Thyroid gland (tissue), 4 donors: ENCODE data around the gene AKR1B15. TPM values are rescaled to one million over a fixed set of nuclear protein-coding genes. Genes with fewer than 3 reads are reported as not detected.

Experiments
- DNase-seq, 2 donors: peaks; one replicate each; pipeline ENCODE4 v3.0.0-alpha.2; 2019
- H3K27ac ChIP-seq, 3 donors: fragments of 200-600 bp; sonication (generic); 1 replicate in 2 of 3; 2 replicates in 1 of 3; pipeline ENCODE4 v1.5.1; 2016 to 2019; ENCODE audit warnings: mild to moderate bottlenecking in 1 of 3, moderate library complexity in 1 of 3
- H3K27me3 ChIP-seq: fragments of 200-600 bp; sonication (generic); one replicate; pipeline ENCODE4 v1.5.1; 2019
- H3K36me3 ChIP-seq, 2 donors: fragments of 200-600 bp; sonication (generic); one replicate each; pipeline ENCODE4 v1.5.1; 2016 to 2019
- H3K4me1 ChIP-seq, 2 donors: fragments of 200-600 bp; sonication (generic); one replicate each; pipeline ENCODE4 v1.5.1; 2017 to 2019
- H3K4me3 ChIP-seq, 3 donors: fragments of 200-600 bp; sonication (generic); replicated peaks in 1 of 3; 1 replicate in 2 of 3; 2 replicates in 1 of 3; pipeline ENCODE4 v1.5.1; 2016; ENCODE audit warnings: mild to moderate bottlenecking in 1 of 3
- H3K9me3 ChIP-seq: fragments of 200-600 bp; sonication (generic); one replicate; pipeline ENCODE4 v1.5.1; 2017
- POLR2A ChIP-seq, 2 donors: fragments of 450-650 bp; IDR thresholded peaks; one replicate each; pipeline ENCODE4 v1.6.1; 2017; ENCODE audit warnings: antibody characterized with exemption in 2 of 2, mild to moderate bottlenecking in 2 of 2, moderate library complexity in 1 of 2
- WGBS, 2 donors: methylation state at CpG; one replicate each; pipeline ENCODE4 v1.1.5; 2017; 5-methylcytosine and 5-hydroxymethylcytosine counted together
- intact Hi-C: fragments of 100-400 bp; cut with DNase I; formaldehyde crosslinking; loops from one replicate; pipeline ENCODE4 v1.15.1; 2023
- total RNA-seq, 4 donors: library from RNA; depleted of rRNA; stranded (reverse); fragments of >200 nt; gene quantifications; one replicate each; pipeline ENCODE4 v1.2.3, GENCODE V29; 2016
- TF ChIP-seq, protein P1 (sequence below), 6 experiments: fragments of 200-600 bp in 3 of 6; fragments of 450-650 bp in 3 of 6; sonication (generic) in 3 of 6; IDR thresholded peaks; one replicate each; pipeline ENCODE4 v1.5.1; 2016 to 2019; ENCODE audit warnings: antibody characterized with exemption in 6 of 6, mild to moderate bottlenecking in 2 of 6, inconsistent platforms in 1 of 6, moderate library complexity in 1 of 6

The AKR1B15 gene
- total RNA-seq, 4 donors from 2014 or later, result 0.56 to 1.2 TPM; not detected in 2

GRCh38 chr7:134574322-134574721 is 25.4 kb downstream of the AKR1B15 start:
- intact Hi-C loops, result no loop called here
- WGBS, 2 donors, result 84 to 86% methylated on average over 2 of the region's 2 CpGs
- DNase-seq, result no peak
- H3K4me1 ChIP-seq, result peaks cover 0 to 4% of the 10 kb centered on the region in 2 donors
- no peaks in the 10 kb centered on the region for H3K36me3 ChIP-seq
- no peak overlapping the region for H3K4me3 ChIP-seq
- no peaks in the 10 kb centered on the region for H3K9me3 ChIP-seq
- no peak for TF ChIP-seq POLR2A (IDR thresholded peaks at IDR 0.05)
- TF ChIP-seq, protein P1, sequence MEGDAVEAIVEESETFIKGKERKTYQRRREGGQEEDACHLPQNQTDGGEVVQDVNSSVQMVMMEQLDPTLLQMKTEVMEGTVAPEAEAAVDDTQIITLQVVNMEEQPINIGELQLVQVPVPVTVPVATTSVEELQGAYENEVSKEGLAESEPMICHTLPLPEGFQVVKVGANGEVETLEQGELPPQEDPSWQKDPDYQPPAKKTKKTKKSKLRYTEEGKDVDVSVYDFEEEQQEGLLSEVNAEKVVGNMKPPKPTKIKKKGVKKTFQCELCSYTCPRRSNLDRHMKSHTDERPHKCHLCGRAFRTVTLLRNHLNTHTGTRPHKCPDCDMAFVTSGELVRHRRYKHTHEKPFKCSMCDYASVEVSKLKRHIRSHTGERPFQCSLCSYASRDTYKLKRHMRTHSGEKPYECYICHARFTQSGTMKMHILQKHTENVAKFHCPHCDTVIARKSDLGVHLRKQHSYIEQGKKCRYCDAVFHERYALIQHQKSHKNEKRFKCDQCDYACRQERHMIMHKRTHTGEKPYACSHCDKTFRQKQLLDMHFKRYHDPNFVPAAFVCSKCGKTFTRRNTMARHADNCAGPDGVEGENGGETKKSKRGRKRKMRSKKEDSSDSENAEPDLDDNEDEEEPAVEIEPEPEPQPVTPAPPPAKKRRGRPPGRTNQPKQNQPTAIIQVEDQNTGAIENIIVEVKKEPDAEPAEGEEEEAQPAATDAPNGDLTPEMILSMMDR (IDR thresholded peaks at IDR 0.05), result no peak
- H3K27ac ChIP-seq, result no peak overlapping the region
- no peaks in the 10 kb centered on the region for H3K27me3 ChIP-seq

GRCh38 chr7:134584290-134584689 is 35.4 kb downstream of the AKR1B15 start:
- Histone ChIP-seq H3K4me3 (no peak overlapping the region), H3K27me3 (no peaks in the 10 kb centered on the region), H3K27ac (no peak overlapping the region), H3K36me3 (no peaks in the 10 kb centered on the region), H3K9me3 (no peaks in the 10 kb centered on the region), H3K4me1 (peaks cover 0 to 20% of the 10 kb centered on the region in 2 donors)
- 0 to 86% methylated on average over 1 of the region's 1 CpG for WGBS, 2 donors
- intact Hi-C loops, result no loop called here
- no peak for DNase-seq
- TF ChIP-seq POLR2A (IDR thresholded peaks at IDR 0.05), result no peak
- TF ChIP-seq, protein P1 (IDR thresholded peaks at IDR 0.05), result no peak

DNA sequence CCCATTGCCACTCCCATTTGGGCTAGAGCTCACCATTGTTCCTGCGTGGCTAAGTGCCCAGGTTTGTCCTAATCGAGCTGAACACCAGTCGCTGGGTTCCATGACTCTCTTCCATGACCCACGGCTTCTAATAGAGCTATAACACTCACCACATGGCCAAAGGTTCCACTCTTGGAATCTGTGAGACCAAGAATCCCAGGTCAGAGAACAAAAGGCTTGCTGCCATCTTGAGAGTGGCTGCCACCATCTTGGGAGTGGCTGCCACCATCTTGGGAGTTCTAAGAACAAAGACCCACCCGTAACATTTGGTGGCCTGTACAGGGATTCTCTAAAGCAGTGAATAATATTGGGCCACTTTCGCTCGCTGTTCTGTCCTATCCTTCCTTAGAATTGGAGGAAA is 37.0 kb downstream of the AKR1B15 start:
- TF ChIP-seq POLR2A (IDR thresholded peaks at IDR 0.05), result no peak
- TF ChIP-seq, protein P1 (IDR thresholded peaks at IDR 0.05), result no peak
- peaks cover 0 to 20% of the 10 kb centered on the region in 2 donors for H3K4me1 ChIP-seq
- H3K27me3 ChIP-seq, result no peaks in the 10 kb centered on the region
- H3K27ac ChIP-seq, result no peak overlapping the region
- no peaks in the 10 kb centered on the region for H3K36me3 ChIP-seq
- no peak for DNase-seq
- H3K9me3 ChIP-seq, result no peaks in the 10 kb centered on the region
- intact Hi-C loops, result no loop called here
- WGBS, 2 donors, result 90 to 93% methylated on average over 7 of the region's 7 CpGs
- no peak overlapping the region for H3K4me3 ChIP-seq

GRCh38 chr7:134587750-134588149 is 38.8 kb downstream of the AKR1B15 start:
- DNase-seq, result no peak
- Histone ChIP-seq H3K36me3 (no peaks in the 10 kb centered on the region), H3K4me3 (no peak overlapping the region), H3K27me3 (no peaks in the 10 kb centered on the region), H3K9me3 (no peaks in the 10 kb centered on the region), H3K27ac (no peak overlapping the region), H3K4me1 (peaks cover 0 to 21% of the 10 kb centered on the region in 2 donors)
- intact Hi-C loops, result no loop called here
- TF ChIP-seq POLR2A (IDR thresholded peaks at IDR 0.05), result no peak
- TF ChIP-seq, protein P1 (IDR thresholded peaks at IDR 0.05), result no peak
- WGBS, 2 donors, result 17 to 36% methylated on average over 1 to 2 of the region's 2 CpGs

DNA sequence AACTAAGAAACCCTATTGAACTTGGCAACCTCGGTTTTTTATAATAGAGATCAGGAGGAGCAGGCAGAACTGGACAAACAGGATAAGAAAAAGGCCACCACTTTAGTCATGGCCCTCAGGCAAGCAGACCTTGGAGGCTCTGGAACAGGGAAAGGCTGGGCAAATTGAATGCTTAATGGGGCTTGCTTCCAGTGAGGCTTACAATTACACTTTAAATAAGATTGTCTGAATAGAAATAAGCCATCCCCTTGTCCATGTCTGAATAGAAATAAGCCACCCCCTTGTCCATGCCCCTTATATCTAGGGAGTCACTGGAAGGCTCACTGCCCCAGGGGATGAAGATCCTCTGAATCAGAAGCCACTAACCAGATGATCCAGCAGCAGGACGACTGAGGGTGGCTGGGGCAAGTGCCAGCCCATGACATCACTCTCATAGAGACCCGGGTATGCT is 40.6 kb downstream of the AKR1B15 start:
- H3K27me3 ChIP-seq, result no peaks in the 10 kb centered on the region
- intact Hi-C loops, result no loop called here
- H3K4me1 ChIP-seq, result peaks cover 15 to 39% of the 10 kb centered on the region in 2 donors
- peak; percentile 16 to 31 for DNase-seq
- 13 to 15% methylated on average over 1 to 3 of the region's 3 CpGs for WGBS, 2 donors
- H3K4me3 ChIP-seq, result no peak overlapping the region
- peak overlapping the region in 1 of 3 donors; percentile 17 for H3K27ac ChIP-seq
- no peaks in the 10 kb centered on the region for H3K9me3 ChIP-seq
- no peaks in the 10 kb centered on the region for H3K36me3 ChIP-seq
- TF ChIP-seq, protein P1 (IDR thresholded peaks at IDR 0.05), result no peak
- no peak for TF ChIP-seq POLR2A (IDR thresholded peaks at IDR 0.05)
